ENCODE data around the gene SCG3.

The SCG3 gene

DNA sequence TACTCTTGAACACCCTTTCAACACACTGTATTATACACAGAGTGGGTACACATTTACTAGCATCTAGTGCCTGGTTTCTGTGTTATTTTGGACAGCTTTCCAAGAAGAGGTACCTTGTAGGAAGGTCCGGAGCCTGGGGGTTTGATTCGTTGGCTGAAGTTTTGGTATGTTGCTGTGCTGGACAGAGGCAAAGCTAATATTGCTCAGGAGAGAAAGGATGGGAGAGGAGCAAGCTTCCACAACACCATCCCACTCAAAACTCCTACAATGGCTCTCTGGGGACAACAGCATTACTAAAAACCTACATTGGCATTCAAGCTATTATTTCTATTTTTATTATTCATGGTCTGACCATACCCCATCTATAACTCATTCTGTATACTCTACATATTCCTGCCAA is 57.2 kb downstream of the SCG3 start:
- 0 out of 2 replicates have a peak overlapping the region, but pooled peaks have one; percentile 90 for H3K9ac ChIP-seq (ENCODE audit: low read depth, low read length)
- no peaks in the 10 kb centered on the region for H3K36me3 ChIP-seq (ENCODE audit: insufficient read depth, low read length)
- no peaks in the 10 kb centered on the region for H3K9me3 ChIP-seq (ENCODE audit: insufficient read depth, low read length, severe bottlenecking)
- ATAC-seq (ENCODE audit: insufficient read depth, low read depth) (no peak), DNase-seq (no peak)
- no peak overlapping the region for H3K4me3 ChIP-seq (ENCODE audit: low read depth in 1 of 2, low read length in 2 of 2)
- peak overlapping the region; percentile 89; the same call in 1 of the 2 replicates for H3K4me2 ChIP-seq (ENCODE audit: insufficient read depth, low read length)
- H3K79me2 ChIP-seq (ENCODE audit: insufficient read depth, low read length): peaks cover 38% of the 10 kb centered on the region
- H2AFZ ChIP-seq (ENCODE audit: low read depth, low read length): peak overlapping the region; percentile 92
- peak overlapping the region; percentile 89; the same call in 1 of the 2 replicates for H3K27ac ChIP-seq (ENCODE audit: low read length)
- H3K27me3 ChIP-seq (ENCODE audit: insufficient read depth, low read length, poor library complexity): no peaks in the 10 kb centered on the region
- TF ChIP-seq EZH2 (IDR thresholded peaks at IDR 0.05; ENCODE audit: borderline replicate concordance, low read depth, low read length, severe bottlenecking): no peak
- TF ChIP-seq CTCF (IDR thresholded peaks at IDR 0.05; ENCODE audit: borderline replicate concordance, extremely low read depth, low read length, poor library complexity, severe bottlenecking): no peak
- peaks cover 46% of the 10 kb centered on the region for H3K4me1 ChIP-seq (ENCODE audit: insufficient read depth, low read length)
- 0 out of 2 replicates have a peak, but pooled peaks cover 2% of the 10 kb centered on the region for H4K20me1 ChIP-seq (ENCODE audit: insufficient read depth, low read length)

DNA sequence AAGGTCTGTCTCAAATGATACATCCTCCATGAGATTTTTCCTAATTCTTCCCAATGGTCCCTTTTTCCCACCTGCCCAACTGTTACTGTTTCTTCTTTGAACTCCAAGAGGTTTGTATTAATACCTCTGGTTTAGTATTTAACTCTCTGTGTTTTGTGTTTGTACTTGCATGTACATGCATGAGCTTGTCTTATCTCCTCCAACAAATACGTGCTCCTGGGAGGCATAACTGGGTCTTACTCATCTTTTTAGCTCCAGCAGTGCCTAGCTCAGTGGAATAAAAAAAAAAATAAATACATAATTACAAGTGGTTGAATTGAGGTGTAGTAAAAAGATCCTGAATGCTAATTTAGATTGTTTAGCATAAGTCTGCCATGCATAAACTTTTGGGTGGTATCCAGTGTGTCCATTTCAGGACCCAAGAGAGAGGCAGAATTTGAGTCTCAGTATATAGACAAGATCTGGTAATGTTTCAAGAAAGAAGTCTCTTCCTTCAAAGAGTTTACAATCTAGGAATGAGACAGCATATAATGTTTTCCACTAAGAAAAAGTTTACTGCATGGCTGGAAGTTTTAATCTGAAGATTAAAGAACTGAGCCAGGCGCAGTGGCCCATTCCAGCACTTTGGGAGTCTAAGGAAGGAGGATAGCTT is 57.9 kb downstream of the SCG3 start:
- Histone ChIP-seq H3K9ac (ENCODE audit: low read depth, low read length) (no peak overlapping the region), H3K4me1 (ENCODE audit: insufficient read depth, low read length) (peaks cover 39% of the 10 kb centered on the region), H3K27me3 (ENCODE audit: insufficient read depth, low read length, poor library complexity) (no peaks in the 10 kb centered on the region), H3K9me3 (ENCODE audit: insufficient read depth, low read length, severe bottlenecking) (no peaks in the 10 kb centered on the region), H3K4me3 (ENCODE audit: low read depth in 1 of 2, low read length in 2 of 2) (no peak overlapping the region), H4K20me1 (ENCODE audit: insufficient read depth, low read length) (0 out of 2 replicates have a peak, but pooled peaks cover 2% of the 10 kb centered on the region), H3K27ac (ENCODE audit: low read length) (no peak overlapping the region), H3K36me3 (ENCODE audit: insufficient read depth, low read length) (no peaks in the 10 kb centered on the region), H3K79me2 (ENCODE audit: insufficient read depth, low read length) (peaks cover 31% of the 10 kb centered on the region), H3K4me2 (ENCODE audit: insufficient read depth, low read length) (no peak overlapping the region), H2AFZ (ENCODE audit: low read depth, low read length) (no peak overlapping the region)
- DNase-seq: no peak
- ATAC-seq (ENCODE audit: insufficient read depth, low read depth): no peak
- TF ChIP-seq EZH2 (IDR thresholded peaks at IDR 0.05; ENCODE audit: borderline replicate concordance, low read depth, low read length, severe bottlenecking) (no peak), CTCF (IDR thresholded peaks at IDR 0.05; ENCODE audit: borderline replicate concordance, extremely low read depth, low read length, poor library complexity, severe bottlenecking) (no peak)

DNA sequence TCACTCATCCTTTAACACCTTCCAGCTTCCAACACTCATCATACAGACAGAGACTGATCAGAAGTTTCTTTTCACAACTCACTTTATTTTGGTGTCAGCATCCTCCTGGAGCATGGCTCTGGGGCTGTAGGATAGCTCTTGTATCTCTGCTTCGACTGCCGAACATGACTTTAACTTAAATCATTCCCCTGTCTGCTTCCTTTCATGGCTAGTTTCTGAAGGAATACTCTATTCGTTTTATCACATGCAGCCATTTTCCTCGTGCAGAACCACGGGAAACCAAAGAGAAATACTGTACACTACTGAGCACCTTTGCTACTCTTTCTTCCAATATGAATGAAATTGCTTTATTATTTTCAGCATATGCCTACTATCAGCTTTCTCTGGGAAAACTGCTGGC is 68.0 kb downstream of the SCG3 start:
- Histone ChIP-seq H3K36me3 (ENCODE audit: insufficient read depth, low read length) (no peaks in the 10 kb centered on the region), H3K9ac (ENCODE audit: low read depth, low read length) (no peak overlapping the region), H3K4me1 (ENCODE audit: insufficient read depth, low read length) (peaks cover 32% of the 10 kb centered on the region), H3K4me2 (ENCODE audit: insufficient read depth, low read length) (no peak overlapping the region), H4K20me1 (ENCODE audit: insufficient read depth, low read length) (no peaks in the 10 kb centered on the region), H3K79me2 (ENCODE audit: insufficient read depth, low read length) (peaks cover 4% of the 10 kb centered on the region; the same call in 1 of the 2 replicates), H3K9me3 (ENCODE audit: insufficient read depth, low read length, severe bottlenecking) (no peaks in the 10 kb centered on the region), H3K4me3 (ENCODE audit: low read depth in 1 of 2, low read length in 2 of 2) (no peak overlapping the region), H2AFZ (ENCODE audit: low read depth, low read length) (no peak overlapping the region), H3K27me3 (ENCODE audit: insufficient read depth, low read length, poor library complexity) (peaks cover 16% of the 10 kb centered on the region), H3K27ac (ENCODE audit: low read length) (no peak overlapping the region)
- no peak for DNase-seq
- no peak for TF ChIP-seq EZH2 (IDR thresholded peaks at IDR 0.05; ENCODE audit: borderline replicate concordance, low read depth, low read length, severe bottlenecking)
- no peak for TF ChIP-seq CTCF (IDR thresholded peaks at IDR 0.05; ENCODE audit: borderline replicate concordance, extremely low read depth, low read length, poor library complexity, severe bottlenecking)
- no peak for ATAC-seq (ENCODE audit: insufficient read depth, low read depth)
